Hematopoietic multipotent progenitor cell (in vitro differentiated cells): Measurements from ENCODE around the gene CDH19. TPM values are rescaled to one million over a fixed set of nuclear protein-coding genes. Genes with fewer than 3 reads are reported as not detected.

Source experiments
- DNase-seq, 3 donors: peaks; one replicate each; pipeline ENCODE4 v3.0.0-alpha.2; 2011 to 2015; ENCODE audit warnings: low read depth in 2 of 3, low spot score in 2 of 3
- total RNA-seq: library from RNA; depleted of rRNA; stranded (reverse); fragments of >200 nt; gene quantifications from one replicate; pipeline ENCODE4 v1.2.3, GENCODE V29; 2012

CDH19 gene
- total RNA-seq, 1 donor, result not detected

DNA sequence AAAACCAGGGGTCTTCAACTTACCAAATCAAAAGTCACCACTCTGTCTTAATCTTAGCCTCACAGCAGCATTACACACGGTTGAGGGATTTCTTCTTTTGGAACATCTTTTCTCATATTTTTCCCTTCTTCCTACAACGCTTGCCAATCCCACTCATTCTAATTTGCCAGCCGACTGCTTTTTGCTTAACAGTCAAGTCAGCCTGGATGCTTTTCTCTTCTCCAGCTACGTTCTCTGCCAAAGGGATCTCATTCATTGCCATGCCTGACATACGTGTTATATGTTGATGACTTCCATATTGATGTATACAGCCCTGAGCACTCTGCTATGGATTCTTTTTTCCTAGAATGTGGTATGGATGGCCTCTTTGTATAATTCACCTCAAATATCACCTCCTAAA is 37.3 kb downstream of the CDH19 start:
- DNase-seq, result no peak

DNA sequence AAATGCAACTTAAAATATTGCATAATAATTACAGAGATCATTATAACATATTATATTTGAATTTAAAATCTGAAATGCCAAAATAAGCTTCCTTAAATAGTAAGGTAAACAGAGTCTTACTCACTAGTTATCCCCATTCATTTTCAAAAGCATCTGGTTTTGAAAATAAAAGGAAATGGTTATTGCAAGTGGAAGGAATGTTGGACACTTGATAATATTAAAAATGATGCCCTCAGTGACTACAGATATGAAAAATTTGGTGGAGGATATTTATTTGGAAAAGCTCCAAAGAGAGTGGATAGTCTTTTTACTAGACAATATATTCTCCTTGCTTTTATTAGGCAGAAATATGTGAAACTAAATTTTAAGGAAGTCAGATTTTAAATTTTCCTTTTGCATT is 39.7 kb downstream of the CDH19 start:
- DNase-seq, result no peak

DNA sequence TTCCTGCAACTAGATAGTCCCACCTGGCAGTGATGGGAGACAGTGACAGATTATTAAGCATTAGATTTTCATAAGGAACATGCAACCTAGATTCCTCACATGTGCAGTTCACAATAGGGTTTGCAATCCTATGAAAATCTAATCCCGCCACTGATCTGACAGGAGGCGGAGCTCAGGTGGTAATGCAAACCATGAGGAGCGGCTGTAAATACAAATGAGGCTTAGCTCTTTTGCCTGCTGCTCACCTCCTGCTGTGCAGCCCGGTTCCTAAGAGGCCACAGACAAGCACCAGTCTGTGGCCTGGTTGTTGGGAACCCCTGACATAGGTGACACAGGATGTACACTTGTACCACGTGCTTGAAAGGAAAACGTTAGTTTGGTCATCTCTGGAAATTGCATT is 41.6 kb downstream of the CDH19 start:
- no peak for DNase-seq

DNA sequence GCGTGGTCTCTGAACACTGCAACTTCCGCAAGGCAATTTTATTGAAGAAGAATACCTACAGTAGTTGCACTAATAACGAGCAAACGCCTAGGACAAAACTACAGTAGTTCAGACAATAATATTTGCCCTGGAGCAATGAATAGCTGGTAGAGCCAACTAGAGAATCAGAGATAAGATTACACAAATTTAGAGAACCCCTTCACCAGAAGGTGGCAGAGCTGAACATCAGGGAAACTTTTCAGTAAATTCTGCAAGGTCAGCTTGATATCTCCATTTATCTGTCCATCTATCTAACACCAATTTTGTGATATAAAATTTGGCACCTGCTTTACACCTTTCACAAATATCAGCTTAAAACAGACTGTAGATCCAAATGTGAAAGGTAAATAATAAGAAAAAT is 43.8 kb downstream of the CDH19 start:
- DNase-seq, result peak in 2 of 3 donors; percentile 37 to 61

DNA sequence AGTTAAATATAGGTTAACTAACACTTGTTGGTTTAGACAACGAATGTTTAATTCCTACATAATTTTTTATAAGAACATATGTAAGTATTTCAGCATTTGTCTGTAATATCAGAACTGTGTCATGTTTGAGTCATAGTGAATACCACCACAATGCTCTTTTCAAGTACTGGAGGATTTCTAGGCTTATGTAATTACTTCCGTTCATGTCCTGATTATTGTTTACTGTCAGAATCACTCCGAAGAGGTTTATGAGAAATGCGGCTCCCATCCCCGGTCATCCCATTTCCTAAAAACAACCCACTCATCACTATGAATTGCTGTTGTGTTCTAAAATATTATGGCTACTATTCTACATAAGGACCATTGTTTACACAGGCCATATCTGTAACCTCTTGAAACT is 45.1 kb downstream of the CDH19 start:
- DNase-seq, result no peak

GRCh38 chr18:66557091-66557490 is 46.8 kb downstream of the CDH19 start:
- DNase-seq, result no peak

- no peak for DNase-seq
Measured at GRCh38 chr18:66555585-66555984, 48.3 kb downstream of the CDH19 start.

GRCh38 chr18:66553824-66554223 is 50.1 kb downstream of the CDH19 start:
- no peak for DNase-seq

- DNase-seq, result no peak
Measured at GRCh38 chr18:66550366-66550765, 53.5 kb downstream of the CDH19 start.

- DNase-seq, result no peak
Measured at GRCh38 chr18:66548747-66549146, 55.1 kb downstream of the CDH19 start.

- DNase-seq, result no peak
Measured at GRCh38 chr18:66534110-66534509, 69.8 kb downstream of the CDH19 start.

DNA sequence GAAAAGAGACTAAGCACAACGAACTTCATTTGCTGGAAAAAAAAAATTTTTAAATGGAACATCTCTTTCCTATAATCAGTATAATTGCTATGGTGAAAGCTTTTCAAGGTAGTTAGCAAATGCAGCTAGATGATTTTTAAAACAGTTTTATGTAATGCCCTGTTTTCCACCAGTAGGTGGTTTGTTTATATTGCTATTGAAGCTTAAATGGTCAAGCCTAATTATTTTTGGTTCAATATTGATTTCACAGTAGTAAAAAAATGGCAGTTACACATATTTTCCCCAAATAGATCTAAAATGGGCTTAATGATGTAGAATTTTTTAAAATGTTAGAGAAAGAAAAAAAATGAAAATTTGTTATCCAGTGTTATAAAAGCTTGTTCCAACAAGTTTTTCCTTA is 70.2 kb downstream of the CDH19 start:
- DNase-seq, result no peak

DNA sequence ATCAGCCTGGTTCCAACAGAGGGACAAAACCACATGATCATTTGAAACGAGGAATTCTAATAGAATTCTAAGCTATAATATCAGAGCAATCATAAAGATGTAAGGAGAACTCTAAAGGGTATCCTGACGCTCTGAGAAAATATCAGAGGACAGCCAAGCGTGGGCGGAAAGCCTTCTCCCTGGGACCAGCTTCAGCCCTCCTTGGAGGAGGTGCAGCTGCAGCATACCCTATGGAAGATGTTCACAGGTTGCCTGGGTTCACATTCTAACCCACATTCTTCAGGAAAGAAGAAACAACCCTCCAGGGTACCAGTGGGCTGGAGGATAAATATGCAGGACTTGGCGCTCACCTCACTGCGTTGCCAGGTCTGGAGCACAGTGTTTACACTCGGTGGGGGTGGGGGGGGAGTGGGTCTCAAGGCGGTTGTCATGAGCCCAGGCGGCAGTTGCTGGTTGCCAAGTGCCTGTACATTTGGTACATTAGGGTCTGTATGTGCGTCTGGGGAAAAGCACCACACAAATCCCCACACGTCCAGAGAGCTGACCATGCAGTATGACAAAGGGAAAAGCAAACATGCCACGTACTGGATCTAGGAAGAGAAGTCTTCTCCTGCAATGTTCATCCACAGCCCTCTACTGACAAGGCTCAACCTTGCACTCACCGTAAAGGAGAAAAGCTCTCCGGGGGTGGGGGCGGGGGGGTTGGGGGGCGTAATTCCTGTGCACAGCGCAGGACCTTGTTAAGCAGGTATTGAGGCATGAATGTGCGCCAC is 80.5 kb downstream of the CDH19 start:
- DNase-seq, result no peak

GRCh38 chr18:66513996-66514395 is 89.9 kb downstream of the CDH19 start:
- DNase-seq, result no peak

- peak in 2 of 3 donors; percentile 9 to 17 for DNase-seq
Measured at GRCh38 chr18:66511792-66512191, 92.1 kb downstream of the CDH19 start.

DNA sequence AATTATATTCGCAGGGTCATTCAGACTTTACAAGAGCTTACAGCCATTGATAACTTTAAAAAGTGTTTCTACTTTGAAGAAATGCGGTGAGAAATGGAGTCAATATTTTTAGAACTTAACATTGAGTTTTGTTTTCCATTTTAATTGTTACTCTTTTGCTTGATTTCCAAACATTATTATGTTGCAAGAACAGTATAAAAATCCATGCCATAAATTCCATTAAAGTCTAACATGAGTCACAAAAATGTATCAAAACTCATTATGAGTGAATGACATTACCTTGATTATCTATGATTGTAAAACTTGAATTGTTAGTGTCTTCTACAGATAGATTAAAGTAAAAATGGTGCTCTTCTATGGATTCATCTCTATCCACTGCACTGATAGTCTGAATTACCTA is 92.6 kb downstream of the CDH19 start:
- no peak for DNase-seq

DNA sequence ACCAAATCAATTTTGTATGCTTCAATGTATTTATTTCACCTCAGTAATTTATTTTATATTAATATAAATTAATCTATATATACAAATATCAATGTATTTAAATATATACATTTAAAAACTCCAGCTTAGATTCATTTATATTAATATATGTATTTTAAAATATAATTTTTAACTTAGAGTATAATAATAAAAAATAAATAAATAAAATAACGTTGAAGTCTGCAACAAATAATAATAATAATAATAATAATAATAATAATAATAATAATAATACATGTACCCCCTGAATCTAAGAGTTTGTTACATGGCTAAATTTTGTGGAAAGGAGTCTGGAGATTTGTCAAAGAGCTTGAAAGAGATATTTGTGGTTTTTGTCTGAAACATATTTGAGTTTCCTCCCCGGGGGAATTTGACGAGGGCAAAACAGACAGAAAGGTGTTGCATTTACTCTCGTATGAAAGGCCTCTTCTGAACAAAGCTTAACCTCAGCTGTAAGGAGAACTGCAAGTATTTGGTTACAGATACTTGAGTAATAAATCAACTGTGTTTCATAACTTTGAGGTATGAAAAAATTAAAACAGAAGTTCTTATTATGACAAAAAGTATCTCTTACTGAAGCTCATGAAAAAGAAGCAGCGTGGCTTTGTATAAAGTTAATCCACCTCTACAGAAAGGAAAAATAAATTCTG is 93.4 kb downstream of the CDH19 start:
- peak in 1 of 3 donors; percentile 0 for DNase-seq

- no peak for DNase-seq
Measured at GRCh38 chr18:66508937-66509336, 95.0 kb downstream of the CDH19 start.

DNA sequence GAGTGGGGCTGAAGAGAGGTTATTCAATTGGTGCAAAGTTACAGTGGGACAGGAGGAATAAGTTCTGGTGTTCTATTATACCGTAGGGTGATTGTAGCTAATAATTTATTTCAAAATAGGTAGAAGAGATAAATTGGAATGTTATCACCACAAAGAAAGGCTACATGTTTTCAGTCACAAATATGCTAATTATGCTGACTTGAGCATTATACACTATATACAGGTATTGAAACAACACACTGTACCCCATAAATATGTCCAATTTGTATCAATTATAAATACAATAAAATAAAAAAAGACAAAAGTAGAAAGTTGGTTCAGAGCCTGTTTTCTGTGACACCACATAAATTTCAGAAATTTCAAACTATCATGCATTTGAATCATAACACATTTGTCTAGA is 97.7 kb downstream of the CDH19 start:
- DNase-seq, result no peak

- no peak for DNase-seq
Measured at GRCh38 chr18:66497351-66497750, 106.5 kb downstream of the CDH19 start.

GRCh38 chr18:66495844-66496243 is 108.0 kb downstream of the CDH19 start:
- peak in 2 of 3 donors; percentile 46 to 71 for DNase-seq

- no peak for DNase-seq
Measured at GRCh38 chr18:66473882-66474281, 130.0 kb downstream of the CDH19 start.
